Adrenal gland (tissue), 5 donors: ENCODE results near the gene IFRD2.

Experiments used
- CTCF ChIP-seq, 6 experiments: fragments of 450-650 bp in 4 of 6; fragments of 200-600 bp in 2 of 6; sonication (generic) in 1 of 6; IDR thresholded peaks; 1 replicate in 5 of 6; 2 replicates in 1 of 6; pipeline versions ENCODE4 v1.5.1 to v1.8.0; 2016 to 2021; ENCODE audit warnings: antibody characterized with exemption in 6 of 6, mild to moderate bottlenecking in 2 of 6, moderate library complexity in 1 of 6
- POLR2A ChIP-seq, 2 donors: fragments of 450-650 bp; IDR thresholded peaks; one replicate each; pipeline ENCODE4 v1.6.1; 2017; ENCODE audit warnings: antibody characterized with exemption in 2 of 2, mild to moderate bottlenecking in 2 of 2, moderate library complexity in 1 of 2
- donor health status: DM: no; HTN: no; CAD: no.

- peak; percentile 95 to 98 (median 97) for TF ChIP-seq CTCF (IDR thresholded peaks at IDR 0.05)
- no peak for TF ChIP-seq POLR2A (IDR thresholded peaks at IDR 0.05)
These were observed 46.3 kb downstream of the IFRD2 start for GRCh38 chr3:50245831-50246516.
